ENCODE measurements around the gene GPR132. TPM values are rescaled to one million over a fixed set of nuclear protein-coding genes. Genes with fewer than 3 reads are reported as not detected.
"Not testable (repeated sequence)": the region's sequence is repeated elsewhere in the genome, so short reads cannot be mapped to it uniquely, and the experiment has no call there.

Gene GPR132
- total RNA-seq, 6 experiments from 2014 or later: 0.05 to 0.14 TPM; not detected in 4

DNA sequence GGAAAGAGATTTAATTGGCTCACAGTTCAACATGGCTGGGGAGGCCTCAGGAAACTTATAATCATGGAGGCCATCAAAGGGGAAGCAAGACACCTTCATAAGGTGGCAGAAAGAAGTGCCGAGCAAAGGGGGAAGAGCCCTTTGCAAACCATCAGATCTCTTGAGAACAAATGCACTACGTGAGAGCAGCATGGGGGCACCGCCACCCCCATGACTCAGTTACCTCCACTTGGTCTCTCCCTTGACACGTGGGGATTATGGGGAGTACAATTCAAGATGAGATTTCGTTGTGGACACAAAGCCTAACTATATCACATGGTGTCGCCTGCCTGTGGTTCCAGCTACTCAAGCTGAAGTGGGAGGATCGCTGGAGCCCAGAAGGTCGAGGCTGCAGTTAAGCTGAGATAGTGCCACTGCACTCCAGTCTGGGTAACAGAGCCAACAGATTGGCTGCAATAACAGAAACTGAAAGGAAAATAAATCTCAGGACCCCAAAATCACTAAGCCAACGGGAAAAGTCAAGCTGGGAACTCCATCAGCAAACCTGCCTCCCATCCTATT lies 34.3 kb downstream of the GPR132 start:
- Mint-ChIP-seq H3K4me1 (ENCODE audit: low read depth) (peaks cover 31% of the 10 kb centered on the region), H3K27me3 (ENCODE audit: insufficient read depth) (peaks cover 7% of the 10 kb centered on the region), H3K4me3 (no peak overlapping the region), H3K27ac (no peak overlapping the region), H3K36me3 (ENCODE audit: low read depth) (peaks cover 5% of the 10 kb centered on the region; the same call in 1 of the 2 replicates), H3K9me3 (peaks cover 5% of the 10 kb centered on the region; the same call in 1 of the 2 replicates)
- TF ChIP-seq, protein P1, sequence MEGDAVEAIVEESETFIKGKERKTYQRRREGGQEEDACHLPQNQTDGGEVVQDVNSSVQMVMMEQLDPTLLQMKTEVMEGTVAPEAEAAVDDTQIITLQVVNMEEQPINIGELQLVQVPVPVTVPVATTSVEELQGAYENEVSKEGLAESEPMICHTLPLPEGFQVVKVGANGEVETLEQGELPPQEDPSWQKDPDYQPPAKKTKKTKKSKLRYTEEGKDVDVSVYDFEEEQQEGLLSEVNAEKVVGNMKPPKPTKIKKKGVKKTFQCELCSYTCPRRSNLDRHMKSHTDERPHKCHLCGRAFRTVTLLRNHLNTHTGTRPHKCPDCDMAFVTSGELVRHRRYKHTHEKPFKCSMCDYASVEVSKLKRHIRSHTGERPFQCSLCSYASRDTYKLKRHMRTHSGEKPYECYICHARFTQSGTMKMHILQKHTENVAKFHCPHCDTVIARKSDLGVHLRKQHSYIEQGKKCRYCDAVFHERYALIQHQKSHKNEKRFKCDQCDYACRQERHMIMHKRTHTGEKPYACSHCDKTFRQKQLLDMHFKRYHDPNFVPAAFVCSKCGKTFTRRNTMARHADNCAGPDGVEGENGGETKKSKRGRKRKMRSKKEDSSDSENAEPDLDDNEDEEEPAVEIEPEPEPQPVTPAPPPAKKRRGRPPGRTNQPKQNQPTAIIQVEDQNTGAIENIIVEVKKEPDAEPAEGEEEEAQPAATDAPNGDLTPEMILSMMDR (IDR thresholded peaks at IDR 0.05): no peak
- no peak for DNase-seq

DNA sequence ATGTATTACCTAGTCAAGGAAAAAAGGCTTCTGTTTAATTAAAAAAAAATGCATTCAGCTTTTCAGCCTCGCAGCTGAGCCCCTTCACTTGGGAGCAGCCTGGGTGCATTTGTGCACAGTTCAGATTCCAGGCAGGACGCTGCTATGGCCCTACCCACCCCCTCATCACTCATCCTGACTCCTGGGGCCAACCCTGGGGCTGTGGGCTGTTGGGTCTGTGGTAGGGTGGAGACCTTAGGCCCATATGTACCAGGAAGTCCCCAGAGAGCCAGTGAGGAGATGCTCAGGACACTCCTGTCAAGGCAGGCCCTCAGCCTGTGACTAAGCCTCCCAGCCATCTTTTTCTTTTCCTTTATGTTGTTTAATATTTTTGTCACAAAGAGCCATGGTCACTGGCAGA lies 35.0 kb downstream of the GPR132 start:
- DNase-seq: no peak
- Mint-ChIP-seq H3K4me3 (no peak overlapping the region), H3K36me3 (ENCODE audit: low read depth) (peaks cover 5% of the 10 kb centered on the region; the same call in 1 of the 2 replicates), H3K27me3 (ENCODE audit: insufficient read depth) (peaks cover 7% of the 10 kb centered on the region), H3K4me1 (ENCODE audit: low read depth) (peaks cover 38% of the 10 kb centered on the region), H3K9me3 (peaks cover 6% of the 10 kb centered on the region; the same call in 1 of the 2 replicates), H3K27ac (no peak overlapping the region)
- TF ChIP-seq, protein P1 (IDR thresholded peaks at IDR 0.05): no peak

DNA sequence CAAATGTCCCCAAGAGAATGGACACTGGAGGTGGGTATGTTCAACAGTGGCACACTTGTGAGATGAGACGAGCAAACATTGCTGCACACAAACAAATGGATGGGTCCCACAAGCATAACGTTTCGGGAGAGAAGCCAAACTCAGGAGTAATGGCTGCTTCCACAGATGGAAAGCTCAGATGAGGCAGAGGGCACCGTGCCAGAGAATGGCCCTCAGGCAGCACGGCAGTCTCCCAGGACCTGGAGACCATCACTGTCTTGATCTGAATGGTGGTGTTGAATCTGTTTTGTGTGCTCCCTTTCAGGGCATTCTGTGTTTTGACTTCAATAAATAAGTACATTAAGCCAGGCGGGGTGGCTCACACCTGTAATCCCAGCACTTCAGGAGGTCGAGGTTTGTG lies 35.8 kb downstream of the GPR132 start:
- peaks cover 43% of the 10 kb centered on the region for H3K4me1 Mint-ChIP-seq (ENCODE audit: low read depth)
- TF ChIP-seq, protein P1 (IDR thresholded peaks at IDR 0.05): no peak
- H3K9me3 Mint-ChIP-seq: peaks cover 6% of the 10 kb centered on the region; the same call in 1 of the 2 replicates
- peaks cover 3% of the 10 kb centered on the region for H3K27me3 Mint-ChIP-seq (ENCODE audit: insufficient read depth)
- no peak for DNase-seq
- no peak overlapping the region for H3K27ac Mint-ChIP-seq
- H3K4me3 Mint-ChIP-seq: no peak overlapping the region
- H3K36me3 Mint-ChIP-seq (ENCODE audit: low read depth): peaks cover 5% of the 10 kb centered on the region; the same call in 1 of the 2 replicates

DNA sequence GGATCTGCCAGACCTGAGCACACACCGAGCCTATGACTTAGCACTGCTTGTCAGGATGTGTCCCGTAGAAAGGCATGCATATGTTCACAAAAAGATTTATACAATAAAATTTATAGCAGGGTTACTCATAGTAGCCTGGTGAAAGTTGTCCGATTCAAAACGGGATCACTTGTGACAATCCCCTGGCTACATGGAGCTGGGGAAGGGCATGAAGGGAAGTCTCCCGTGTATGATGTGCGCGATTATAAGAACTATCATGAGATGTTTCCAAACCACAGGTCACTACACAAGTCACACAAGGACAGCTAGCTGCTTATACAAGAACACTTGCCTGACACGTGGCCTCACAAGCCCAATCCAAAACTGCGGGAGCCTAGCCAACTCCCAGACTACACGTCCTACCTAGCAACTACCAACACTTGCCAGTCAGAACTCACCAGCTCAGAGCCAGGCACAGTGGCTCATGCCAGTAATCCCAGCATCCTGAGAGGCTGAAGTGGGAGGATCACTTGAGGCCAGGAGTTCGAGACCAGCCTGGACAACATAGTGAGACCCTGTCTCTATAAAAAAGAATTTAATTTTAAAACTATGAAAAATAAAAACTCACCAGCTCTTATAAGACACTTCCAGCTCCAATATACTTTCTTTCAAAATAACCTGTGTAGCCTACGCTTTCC lies 36.8 kb downstream of the GPR132 start:
- Mint-ChIP-seq H3K4me1 (ENCODE audit: low read depth) (peaks cover 52% of the 10 kb centered on the region), H3K27ac (peak overlapping the region; percentile 49; the same call in 1 of the 2 replicates), H3K4me3 (no peak overlapping the region; the same call in 1 of the 2 replicates), H3K27me3 (ENCODE audit: insufficient read depth) (no peaks in the 10 kb centered on the region), H3K36me3 (ENCODE audit: low read depth) (peaks cover 5% of the 10 kb centered on the region; the same call in 1 of the 2 replicates), H3K9me3 (peaks cover 6% of the 10 kb centered on the region; the same call in 1 of the 2 replicates)
- DNase-seq: peak; percentile 32
- TF ChIP-seq, protein P1 (IDR thresholded peaks at IDR 0.05): no peak

DNA sequence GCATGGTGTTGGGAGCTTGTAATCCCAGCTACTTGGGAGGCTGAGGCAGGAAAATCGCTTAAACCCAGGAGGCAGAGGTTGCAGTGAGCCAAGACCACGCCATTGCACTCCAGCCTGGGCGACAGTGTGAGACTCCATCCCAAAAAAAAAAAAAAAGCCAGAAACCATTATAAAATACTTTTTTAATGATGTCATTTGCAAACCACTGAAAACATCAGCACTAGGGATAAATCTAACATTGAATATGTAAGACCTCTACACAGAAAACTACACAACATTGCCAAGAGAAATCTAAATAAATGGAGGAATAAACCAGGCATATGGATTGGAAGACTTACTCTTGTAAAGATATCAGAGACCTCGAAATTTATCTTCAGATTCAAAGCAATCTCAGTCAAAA lies 37.5 kb downstream of the GPR132 start:
- not testable (repeated sequence) for H3K4me3 Mint-ChIP-seq; H3K36me3 Mint-ChIP-seq (ENCODE audit: low read depth); H3K9me3 Mint-ChIP-seq; H3K27me3 Mint-ChIP-seq (ENCODE audit: insufficient read depth); DNase-seq
- Mint-ChIP-seq H3K4me1 (ENCODE audit: low read depth) (peaks cover 59% of the 10 kb centered on the region), H3K27ac (peak overlapping the region; percentile 49)

All from HFFc6 (cell line).